Karpas-422 (cell line): ENCODE measurements around the gene ALK. TPM values are rescaled to one million over a fixed set of nuclear protein-coding genes. Genes with fewer than 3 reads are reported as not detected.
A peak's percentile ranks its signal among the peaks of the same experiment; 100 is the strongest.

Source experiments
- DNase-seq: peaks from one replicate; pipeline ENCODE4 v3.0.0-alpha.2; 2015
- H2AFZ ChIP-seq: fragments of 200-600 bp; sonication (generic); 2 replicates; pipeline ENCODE4 v1.6.1; 2014; ENCODE audit warnings: antibody characterized with exemption, low read length, mixed read lengths
- H3K27ac ChIP-seq: fragments of 200-600 bp; sonication (generic); 2 replicates; pipeline ENCODE4 v1.5.1; 2014; ENCODE audit warnings: mild to moderate bottlenecking, low read length, moderate library complexity
- H3K27me3 ChIP-seq: fragments of 200-600 bp; sonication (generic); 2 replicates; pipeline ENCODE4 v1.6.1; 2014; ENCODE audit warnings: low read length, mixed read lengths
- H3K36me3 ChIP-seq: fragments of 200-600 bp; sonication (generic); 2 replicates; pipeline ENCODE4 v1.6.1; 2014; ENCODE audit warnings: low read length, mixed read lengths; ENCODE audit not compliant: insufficient read depth
- H3K4me1 ChIP-seq: fragments of 200-600 bp; sonication (generic); 2 replicates; pipeline ENCODE4 v1.6.1; 2014; ENCODE audit warnings: mild to moderate bottlenecking, low read length, mixed read lengths
- H3K4me2 ChIP-seq: fragments of 200-600 bp; sonication (generic); 2 replicates; pipeline ENCODE4 v1.6.1; 2014; ENCODE audit warnings: low read length, low read depth, mild to moderate bottlenecking; ENCODE audit not compliant: poor library complexity, severe bottlenecking
- H3K4me3 ChIP-seq: fragments of 200-600 bp; sonication (generic); 2 replicates; pipeline ENCODE4 v1.5.1; 2014; ENCODE audit warnings: mild to moderate bottlenecking, antibody characterized with exemption, low read length, mixed read lengths
- H3K79me2 ChIP-seq: fragments of 200-600 bp; sonication (generic); 2 replicates; pipeline ENCODE4 v1.6.1; 2014; ENCODE audit warnings: mild to moderate bottlenecking, low read length, mixed read lengths
- H3K9ac ChIP-seq: fragments of 200-600 bp; sonication (generic); 2 replicates; pipeline ENCODE4 v1.6.0; 2014; ENCODE audit warnings: low read length
- H3K9me2 ChIP-seq: fragments of 200-600 bp; sonication (generic), shearing (Covaris generic); replicated peaks from 2 replicates; pipeline ENCODE4 v1.6.0; 2014; ENCODE audit warnings: mild to moderate bottlenecking, low read length, moderate library complexity; ENCODE audit not compliant: insufficient read depth
- H3K9me3 ChIP-seq: fragments of 300-700, 200-600 bp; sonication (generic); 2 replicates; pipeline ENCODE4 v1.6.1; 2014; ENCODE audit warnings: low read length, mixed read lengths
- H4K20me1 ChIP-seq: fragments of 200-600 bp; sonication (generic); 2 replicates; pipeline ENCODE4 v1.6.1; 2014; ENCODE audit warnings: mild to moderate bottlenecking, antibody characterized with exemption, low read length, low read depth; ENCODE audit not compliant: insufficient read depth
- total RNA-seq: library from RNA; depleted of rRNA; stranded (reverse); fragments of >200 nt; shearing (Covaris generic); gene quantifications from 2 replicates; pipeline ENCODE4 v1.2.3, GENCODE V29; 2014; ENCODE audit warnings: low replicate concordance

ALK gene
- total RNA-seq, 1 experiment from 2014 or later, result not detected

GRCh38 chr2:29583548-29584156, 337.7 kb downstream of the ALK start:
- no peak overlapping the region for H3K9ac ChIP-seq
- no peaks in the 10 kb centered on the region for H3K36me3 ChIP-seq
- no peaks in the 10 kb centered on the region for H3K9me2 ChIP-seq
- H4K20me1 ChIP-seq, result no peaks in the 10 kb centered on the region
- no peak overlapping the region for H2AFZ ChIP-seq
- H3K27ac ChIP-seq, result no peak overlapping the region
- H3K4me1 ChIP-seq, result peaks cover 36% of the 10 kb centered on the region
- no peaks in the 10 kb centered on the region for H3K9me3 ChIP-seq
- no peak overlapping the region for H3K4me3 ChIP-seq
- no peaks in the 10 kb centered on the region for H3K79me2 ChIP-seq
- H3K4me2 ChIP-seq, result no peak overlapping the region
- no peak for DNase-seq
- no peaks in the 10 kb centered on the region for H3K27me3 ChIP-seq

- H3K9ac ChIP-seq, result no peak overlapping the region
- H3K79me2 ChIP-seq, result no peaks in the 10 kb centered on the region
- no peak overlapping the region for H3K27ac ChIP-seq
- H3K4me2 ChIP-seq, result no peak overlapping the region
- no peaks in the 10 kb centered on the region for H3K9me2 ChIP-seq
- H3K36me3 ChIP-seq, result no peaks in the 10 kb centered on the region
- no peaks in the 10 kb centered on the region for H3K9me3 ChIP-seq
- H3K27me3 ChIP-seq, result no peaks in the 10 kb centered on the region
- peaks cover 42% of the 10 kb centered on the region for H3K4me1 ChIP-seq
- H2AFZ ChIP-seq, result no peak overlapping the region
- no peak for DNase-seq
- H4K20me1 ChIP-seq, result no peaks in the 10 kb centered on the region
- no peak overlapping the region for H3K4me3 ChIP-seq
Measured at GRCh38 chr2:29583104-29583503, 338.3 kb downstream of the ALK start.

GRCh38 chr2:29582062-29582461, 339.3 kb downstream of the ALK start:
- Histone ChIP-seq H2AFZ (peak overlapping the region; percentile 55; the same call in 1 of the 2 replicates), H3K9me3 (no peaks in the 10 kb centered on the region), H3K9me2 (no peaks in the 10 kb centered on the region), H3K79me2 (no peaks in the 10 kb centered on the region), H3K4me1 (peaks cover 52% of the 10 kb centered on the region), H3K4me3 (peak overlapping the region; percentile 25; the same call in 1 of the 2 replicates), H3K36me3 (no peaks in the 10 kb centered on the region), H3K27ac (peak overlapping the region; percentile 68), H3K27me3 (no peaks in the 10 kb centered on the region), H3K9ac (peak overlapping the region; percentile 46), H3K4me2 (peak overlapping the region; percentile 56), H4K20me1 (no peaks in the 10 kb centered on the region)
- DNase-seq, result peak; percentile 84

GRCh38 chr2:29580223-29580622, 341.2 kb downstream of the ALK start:
- DNase-seq, result no peak
- Histone ChIP-seq H2AFZ (no peak overlapping the region), H3K9me3 (no peaks in the 10 kb centered on the region), H3K4me3 (no peak overlapping the region), H3K4me2 (no peak overlapping the region), H3K79me2 (no peaks in the 10 kb centered on the region), H3K36me3 (no peaks in the 10 kb centered on the region), H4K20me1 (no peaks in the 10 kb centered on the region), H3K9ac (no peak overlapping the region), H3K27ac (no peak overlapping the region), H3K9me2 (no peaks in the 10 kb centered on the region), H3K27me3 (no peaks in the 10 kb centered on the region), H3K4me1 (peaks cover 71% of the 10 kb centered on the region)

- Histone ChIP-seq H3K27me3 (no peaks in the 10 kb centered on the region), H2AFZ (no peak overlapping the region), H3K27ac (no peak overlapping the region), H3K36me3 (no peaks in the 10 kb centered on the region), H3K9me2 (no peaks in the 10 kb centered on the region), H3K9ac (no peak overlapping the region), H3K4me1 (peaks cover 76% of the 10 kb centered on the region), H3K9me3 (no peaks in the 10 kb centered on the region), H3K4me3 (no peak overlapping the region), H4K20me1 (no peaks in the 10 kb centered on the region), H3K4me2 (no peak overlapping the region), H3K79me2 (no peaks in the 10 kb centered on the region)
- DNase-seq, result no peak
Measured at GRCh38 chr2:29579495-29580169, 341.8 kb downstream of the ALK start.

GRCh38 chr2:29578084-29578598, 343.2 kb downstream of the ALK start:
- Histone ChIP-seq H3K9ac (peak overlapping the region; percentile 46), H3K79me2 (no peaks in the 10 kb centered on the region), H3K36me3 (no peaks in the 10 kb centered on the region), H4K20me1 (no peaks in the 10 kb centered on the region), H3K4me2 (peak overlapping the region; percentile 67), H3K27ac (peak overlapping the region; percentile 87), H3K9me2 (no peaks in the 10 kb centered on the region), H3K27me3 (no peaks in the 10 kb centered on the region), H3K4me3 (peak overlapping the region; percentile 47; the same call in 1 of the 2 replicates), H2AFZ (no peak overlapping the region), H3K9me3 (no peaks in the 10 kb centered on the region), H3K4me1 (peaks cover 78% of the 10 kb centered on the region)
- DNase-seq, result peak; percentile 62

GRCh38 chr2:29576231-29576630, 345.2 kb downstream of the ALK start:
- no peaks in the 10 kb centered on the region for H3K79me2 ChIP-seq
- no peak for DNase-seq
- H3K9ac ChIP-seq, result no peak overlapping the region
- no peaks in the 10 kb centered on the region for H3K36me3 ChIP-seq
- H4K20me1 ChIP-seq, result no peaks in the 10 kb centered on the region
- H3K4me2 ChIP-seq, result no peak overlapping the region
- H3K9me2 ChIP-seq, result no peaks in the 10 kb centered on the region
- no peak overlapping the region for H3K4me3 ChIP-seq
- H3K9me3 ChIP-seq, result no peaks in the 10 kb centered on the region
- no peak overlapping the region for H2AFZ ChIP-seq
- H3K27me3 ChIP-seq, result no peaks in the 10 kb centered on the region
- peaks cover 59% of the 10 kb centered on the region for H3K4me1 ChIP-seq
- no peak overlapping the region for H3K27ac ChIP-seq

GRCh38 chr2:29575370-29575890, 346.0 kb downstream of the ALK start:
- H3K9me2 ChIP-seq, result no peaks in the 10 kb centered on the region
- peaks cover 59% of the 10 kb centered on the region for H3K4me1 ChIP-seq
- H3K4me2 ChIP-seq, result peak overlapping the region; percentile 32

More at GRCh38 chr2:29575370-29575890, 346.0 kb downstream of the ALK start:
- no peak overlapping the region for H3K4me3 ChIP-seq
- no peaks in the 10 kb centered on the region for H3K36me3 ChIP-seq
- no peak overlapping the region for H3K27ac ChIP-seq
- no peak overlapping the region; the same call in 1 of the 2 replicates for H3K9ac ChIP-seq
- H4K20me1 ChIP-seq, result no peaks in the 10 kb centered on the region
- no peak overlapping the region for H2AFZ ChIP-seq
- no peaks in the 10 kb centered on the region for H3K9me3 ChIP-seq
- no peaks in the 10 kb centered on the region for H3K79me2 ChIP-seq
- H3K27me3 ChIP-seq, result no peaks in the 10 kb centered on the region
- no peak for DNase-seq
